ENCODE data around the gene ZDHHC14. TPM values are rescaled to one million over a fixed set of nuclear protein-coding genes. Genes with fewer than 3 reads are reported as not detected.

ZDHHC14 gene
- total RNA-seq, 4 donors from 2014 or later, result 6.2 to 20.6 (median 15.1) TPM

GRCh38 chr6:157534134-157534871 lies 153.3 kb downstream of the ZDHHC14 start:
- TF ChIP-seq CTCF (IDR thresholded peaks at IDR 0.05), result no peak
- TF ChIP-seq POLR2A (IDR thresholded peaks at IDR 0.05), result no peak
- no peak overlapping the region for H3K27ac ChIP-seq
- H3K36me3 ChIP-seq, result no peaks in the 10 kb centered on the region
- H3K4me1 ChIP-seq, result no peaks in the 10 kb centered on the region
- no peaks in the 10 kb centered on the region for H3K27me3 ChIP-seq
- no peak overlapping the region for H3K4me3 ChIP-seq (replicated peaks in 1 of 3)
- 95 to 99% methylated on average over 8 of the region's 8 CpGs for WGBS, 2 donors
- intact Hi-C loops (cut with DNase I), result no loop called here
- DNase-seq, result no peak
- no peaks in the 10 kb centered on the region for H3K9me3 ChIP-seq

GRCh38 chr6:157534977-157535339 lies 154.0 kb downstream of the ZDHHC14 start:
- no peaks in the 10 kb centered on the region for H3K9me3 ChIP-seq
- no peak overlapping the region for H3K4me3 ChIP-seq (replicated peaks in 1 of 3)
- H3K36me3 ChIP-seq, result no peaks in the 10 kb centered on the region
- no peak for DNase-seq
- TF ChIP-seq POLR2A (IDR thresholded peaks at IDR 0.05), result no peak
- no peak for TF ChIP-seq CTCF (IDR thresholded peaks at IDR 0.05)
- intact Hi-C loops (cut with DNase I), result no loop called here
- H3K27ac ChIP-seq, result peak overlapping the region in 1 of 3 donors; percentile 16
- WGBS, 2 donors, result 77 to 84% methylated on average over 3 of the region's 3 CpGs
- H3K27me3 ChIP-seq, result no peaks in the 10 kb centered on the region
- no peaks in the 10 kb centered on the region for H3K4me1 ChIP-seq

GRCh38 chr6:157535340-157536222 lies 154.6 kb downstream of the ZDHHC14 start:
- Histone ChIP-seq H3K27me3 (no peaks in the 10 kb centered on the region), H3K4me1 (no peaks in the 10 kb centered on the region), H3K9me3 (no peaks in the 10 kb centered on the region), H3K27ac (peak overlapping the region in 1 of 3 donors; percentile 16), H3K36me3 (no peaks in the 10 kb centered on the region), H3K4me3 (replicated peaks in 1 of 3) (no peak overlapping the region)
- intact Hi-C loops (cut with DNase I), result no loop called here
- WGBS, 2 donors, result 58 to 60% methylated on average over 13 of the region's 13 CpGs
- no peak for TF ChIP-seq POLR2A (IDR thresholded peaks at IDR 0.05)
- no peak for TF ChIP-seq CTCF (IDR thresholded peaks at IDR 0.05)
- no peak for DNase-seq

GRCh38 chr6:157536223-157536545 lies 155.2 kb downstream of the ZDHHC14 start:
- no peaks in the 10 kb centered on the region for H3K36me3 ChIP-seq
- H3K4me3 ChIP-seq (replicated peaks in 1 of 3), result no peak overlapping the region
- WGBS, 2 donors, result 38 to 41% methylated on average over 2 of the region's 2 CpGs
- H3K9me3 ChIP-seq, result no peaks in the 10 kb centered on the region
- H3K27me3 ChIP-seq, result no peaks in the 10 kb centered on the region
- intact Hi-C loops (cut with DNase I), result no loop called here
- H3K27ac ChIP-seq, result peak overlapping the region in 2 of 3 donors; percentile 10 to 16
- TF ChIP-seq CTCF (IDR thresholded peaks at IDR 0.05), result no peak
- no peak for TF ChIP-seq POLR2A (IDR thresholded peaks at IDR 0.05)
- H3K4me1 ChIP-seq, result no peaks in the 10 kb centered on the region
- DNase-seq, result no peak

- intact Hi-C loops (cut with DNase I), result no loop called here
- 100% methylated on average over 2 of the region's 2 CpGs for WGBS, 2 donors
These were observed 156.6 kb downstream of the ZDHHC14 start for GRCh38 chr6:157537556-157537955.

More at GRCh38 chr6:157537556-157537955, 156.6 kb downstream of the ZDHHC14 start:
- TF ChIP-seq CTCF (IDR thresholded peaks at IDR 0.05), result no peak
- TF ChIP-seq POLR2A (IDR thresholded peaks at IDR 0.05), result no peak
- Histone ChIP-seq H3K9me3 (no peaks in the 10 kb centered on the region), H3K27ac (no peak overlapping the region), H3K36me3 (no peaks in the 10 kb centered on the region), H3K4me3 (replicated peaks in 1 of 3) (no peak overlapping the region), H3K4me1 (no peaks in the 10 kb centered on the region), H3K27me3 (no peaks in the 10 kb centered on the region)
- no peak for DNase-seq

Measured in thyroid gland (tissue), 4 donors.